GM19035 (cell line): Measurements from ENCODE around the gene PKMYT1.
"Not testable (repeated sequence)": the region's sequence is repeated elsewhere in the genome, so short reads cannot be mapped to it uniquely, and the experiment has no call there.

Experiments
- ATAC-seq: cut with Tn5 transposase; IDR thresholded peaks from one replicate; pipeline ENCODE4 v1.9.1; 2021; ENCODE audit not compliant: unreplicated experiment

Gene PKMYT1

GRCh38 chr16:2936436-2937011 is 43.7 kb downstream of the PKMYT1 start:
- ATAC-seq: no peak

GRCh38 chr16:2934450-2934849 is 45.8 kb downstream of the PKMYT1 start:
- ATAC-seq: no peak

DNA sequence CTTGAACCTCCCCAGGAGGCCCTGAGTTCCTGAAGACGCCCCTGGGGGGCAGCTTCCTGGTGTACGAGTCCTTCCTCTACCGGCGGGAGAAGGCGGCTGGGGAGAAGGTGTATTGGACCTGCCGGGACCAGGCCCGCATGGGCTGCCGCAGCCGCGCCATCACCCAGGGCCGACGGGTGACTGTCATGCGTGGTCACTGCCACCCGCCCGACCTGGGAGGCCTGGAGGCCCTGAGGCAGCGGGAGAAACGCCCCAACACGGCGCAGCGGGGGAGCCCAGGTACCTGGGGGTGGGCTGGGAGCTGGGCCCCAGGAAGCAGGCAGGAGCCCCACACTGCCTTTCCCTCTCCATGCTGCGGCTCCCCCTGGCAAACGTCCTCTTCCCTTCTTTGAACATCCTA is 46.5 kb downstream of the PKMYT1 start:
- ATAC-seq: no peak

DNA sequence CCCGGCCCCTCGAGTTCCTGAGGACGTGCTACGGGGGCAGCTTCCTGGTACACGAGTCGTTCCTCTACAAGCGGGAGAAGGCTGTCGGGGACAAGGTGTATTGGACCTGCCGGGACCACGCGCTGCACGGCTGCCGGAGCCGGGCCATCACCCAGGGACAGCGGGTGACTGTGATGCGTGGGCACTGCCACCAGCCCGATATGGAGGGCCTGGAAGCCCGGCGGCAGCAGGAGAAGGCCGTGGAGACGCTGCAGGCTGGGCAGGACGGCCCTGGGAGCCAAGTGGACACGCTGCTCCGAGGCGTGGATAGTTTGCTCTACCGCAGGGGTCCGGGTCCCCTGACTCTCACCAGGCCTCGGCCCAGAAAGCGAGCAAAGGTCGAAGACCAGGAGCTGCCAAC is 47.1 kb downstream of the PKMYT1 start:
- no peak for ATAC-seq

DNA sequence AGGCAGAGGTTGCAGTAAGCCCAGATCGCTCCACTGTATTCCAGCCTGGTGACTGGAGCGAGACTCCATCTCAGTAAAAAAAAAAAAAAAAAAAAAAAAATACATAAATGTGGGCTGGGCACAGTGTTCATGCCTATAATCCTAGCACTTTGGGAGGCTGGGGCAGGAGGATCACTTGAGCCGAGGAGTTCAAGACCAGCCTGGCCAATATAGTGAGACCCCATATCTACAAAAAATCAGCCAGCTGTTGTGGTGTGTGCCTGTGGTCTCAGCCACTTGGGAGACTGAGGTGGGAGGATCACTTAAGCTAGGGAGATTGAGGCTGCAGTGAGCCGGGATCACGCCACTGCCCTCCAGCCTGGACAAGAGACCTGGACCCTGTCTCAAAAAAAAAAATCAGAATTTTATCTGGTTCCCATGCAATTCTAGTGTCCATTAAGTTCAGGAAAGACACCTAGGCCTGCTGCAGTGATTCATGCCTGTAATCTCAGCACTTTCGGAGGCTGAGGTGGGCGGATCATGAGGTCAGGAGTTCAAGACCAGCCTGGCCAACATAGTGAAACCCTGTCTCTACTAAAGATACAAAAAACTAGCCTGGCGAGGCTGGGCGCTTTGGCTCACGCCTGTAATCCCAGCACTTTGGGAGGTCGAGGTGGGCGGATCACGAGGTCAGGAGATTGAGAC is 48.9 kb downstream of the PKMYT1 start:
- not testable (repeated sequence) for ATAC-seq

- no peak for ATAC-seq
Observed at GRCh38 chr16:2930236-2930635, 50.0 kb downstream of the PKMYT1 start.

- ATAC-seq: no peak
Observed at GRCh38 chr16:2929693-2930092, 50.6 kb downstream of the PKMYT1 start.

DNA sequence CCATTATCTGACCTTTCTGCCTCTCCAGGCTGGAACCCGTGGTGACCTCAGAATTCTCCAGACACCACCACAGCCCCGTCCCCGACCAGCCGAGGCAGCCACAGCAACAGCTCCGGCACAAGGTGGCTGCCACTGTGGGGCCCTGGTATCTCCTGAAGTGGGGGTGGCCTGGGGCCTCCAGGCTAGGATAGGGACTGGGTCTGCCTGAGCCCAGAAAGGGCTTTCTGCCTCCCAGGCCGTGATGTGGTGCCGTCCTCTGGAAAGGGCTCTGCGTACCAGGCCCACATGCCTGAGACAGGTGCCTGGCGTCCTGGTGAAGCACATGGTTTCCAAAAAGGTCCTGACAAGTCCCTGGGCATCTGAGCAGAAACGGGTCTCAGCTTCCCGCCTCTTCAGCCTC is 51.5 kb downstream of the PKMYT1 start:
- ATAC-seq: no peak

GRCh38 chr16:2928151-2928550 is 52.1 kb downstream of the PKMYT1 start:
- ATAC-seq: not testable (repeated sequence)

DNA sequence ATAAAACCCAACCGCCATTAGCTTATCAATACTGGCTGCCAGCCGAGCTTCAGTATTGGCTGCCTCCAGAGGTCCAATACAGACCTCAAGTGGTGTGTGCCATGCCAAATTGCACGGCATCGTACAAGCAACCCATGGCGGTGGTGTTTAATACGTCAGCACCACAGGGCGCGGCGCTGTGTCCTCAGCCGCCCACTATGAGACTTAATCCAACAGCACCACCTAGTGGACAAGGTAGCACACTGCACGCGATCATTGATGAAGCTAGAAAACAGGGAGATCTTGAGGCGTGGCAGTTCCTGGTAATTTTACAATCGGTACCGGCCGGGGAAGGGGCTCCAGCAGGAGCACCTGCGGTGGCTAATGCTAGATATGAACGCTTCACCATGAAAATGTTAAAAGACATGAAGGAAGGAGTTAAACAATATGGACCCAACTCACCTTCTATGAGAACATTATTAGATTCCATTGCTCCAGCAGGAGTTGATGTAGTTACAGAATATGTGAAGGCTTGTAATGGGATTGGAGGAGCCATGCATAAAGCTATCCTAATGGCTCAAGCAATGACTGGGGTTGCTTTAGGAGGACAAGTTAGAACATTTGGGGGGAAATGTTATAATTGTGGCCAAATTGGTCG is 53.1 kb downstream of the PKMYT1 start:
- no peak for ATAC-seq

GRCh38 chr16:2926650-2926999 is 53.6 kb downstream of the PKMYT1 start:
- ATAC-seq: no peak

GRCh38 chr16:2925951-2926649 is 54.1 kb downstream of the PKMYT1 start:
- ATAC-seq: no peak

- ATAC-seq: no peak
Observed at GRCh38 chr16:2924901-2925755, 55.1 kb downstream of the PKMYT1 start.

- ATAC-seq: no peak
Observed at GRCh38 chr16:2923481-2923880, 56.8 kb downstream of the PKMYT1 start.
